Stimulated activated CD8-positive, alpha-beta memory T cell treated with anti-CD3 and anti-CD28 coated beads, Interleukin-4, amount 100 ng/mL, for 1 hour (primary cell): ENCODE data around the gene C8G.

Experiments used
- DNase-seq, 2 donors: peaks; one replicate each; pipeline ENCODE4 v3.0.0-alpha.2; 2020; ENCODE audit warnings: low read depth in 2 of 2, low spot score in 1 of 2

The C8G gene

DNA sequence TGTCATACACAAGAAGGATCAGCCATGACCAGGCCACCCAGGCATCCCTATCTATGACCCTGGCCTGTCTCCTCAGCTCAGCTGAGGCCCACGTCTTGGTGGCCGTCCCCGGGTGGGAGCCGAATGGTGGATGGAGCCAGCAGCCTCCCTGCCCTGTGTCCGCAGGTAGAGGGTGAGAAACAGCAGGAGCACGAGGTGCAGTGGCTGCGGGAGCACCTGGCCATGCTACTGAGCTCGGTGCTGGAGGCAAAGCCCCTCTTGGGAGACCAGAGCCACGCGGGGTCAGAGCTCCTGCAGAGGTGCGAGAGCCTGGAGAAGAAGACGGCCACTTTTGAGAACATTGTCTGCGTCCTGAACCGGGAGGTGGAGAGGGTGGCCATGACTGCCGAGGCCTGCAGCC lies 25.0 kb upstream of the C8G start:
- no peak for DNase-seq

DNA sequence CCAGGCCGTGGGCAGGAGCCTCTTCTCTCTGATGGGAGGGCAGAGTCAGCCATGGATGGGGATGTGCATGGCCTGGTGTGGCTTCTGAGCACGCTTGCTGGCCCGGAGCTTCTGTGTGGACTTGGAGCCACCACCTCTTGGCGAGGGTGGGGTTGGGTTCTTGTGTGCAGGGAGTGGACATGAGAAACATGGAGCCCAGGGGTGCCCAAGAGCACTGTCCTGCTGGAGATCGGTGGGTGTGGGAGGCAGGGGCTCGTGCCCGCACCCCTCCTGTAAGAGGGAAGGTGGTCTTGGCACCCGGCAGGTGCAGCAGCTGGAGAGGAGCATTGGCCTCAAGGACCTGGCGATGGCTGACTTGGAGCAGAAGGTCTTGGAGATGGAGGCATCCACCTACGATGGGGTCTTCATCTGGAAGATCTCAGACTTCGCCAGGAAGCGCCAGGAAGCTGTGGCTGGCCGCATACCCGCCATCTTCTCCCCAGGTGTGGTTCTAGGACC lies 24.3 kb upstream of the C8G start:
- DNase-seq, result no peak

DNA sequence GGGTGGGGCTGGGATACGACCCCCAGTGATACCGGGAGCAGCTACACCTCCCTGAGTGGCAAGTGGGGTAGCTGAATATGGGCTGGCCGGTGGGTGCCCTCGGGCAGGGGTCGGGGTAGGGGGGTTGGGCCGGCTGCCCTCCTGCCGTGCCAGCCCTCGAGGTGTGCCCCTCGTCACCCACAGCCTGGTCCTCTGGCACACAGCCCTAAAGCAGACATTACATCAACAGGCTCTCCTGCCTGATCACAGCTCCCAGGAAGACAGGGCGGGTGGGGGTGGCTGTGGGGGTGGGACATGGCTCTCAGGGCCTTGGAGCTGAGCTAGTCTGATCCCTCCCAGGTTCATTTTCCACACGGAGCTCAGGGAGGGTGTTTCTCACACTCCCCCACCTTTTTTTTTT lies 23.7 kb upstream of the C8G start:
- no peak for DNase-seq

DNA sequence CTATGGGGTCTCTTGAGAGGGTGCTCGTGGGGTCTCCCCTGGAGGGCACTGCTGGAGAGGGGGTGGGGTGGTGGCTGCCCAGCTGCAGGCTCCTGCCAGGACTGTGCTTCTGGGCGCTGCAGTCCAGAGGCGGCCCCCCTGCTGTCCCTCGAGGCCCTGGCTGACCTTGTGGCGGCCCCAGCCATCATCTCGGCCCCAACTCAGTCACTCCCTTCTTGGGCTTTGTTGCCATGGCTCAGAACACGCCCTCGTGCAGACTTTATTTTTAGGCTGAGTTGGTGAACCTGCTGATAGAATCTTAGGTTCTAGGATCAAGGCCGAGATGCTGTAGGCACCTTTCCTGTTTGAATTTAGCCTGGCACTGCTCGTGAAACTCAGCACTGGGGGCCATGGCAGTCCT lies 23.3 kb upstream of the C8G start:
- DNase-seq, result no peak

DNA sequence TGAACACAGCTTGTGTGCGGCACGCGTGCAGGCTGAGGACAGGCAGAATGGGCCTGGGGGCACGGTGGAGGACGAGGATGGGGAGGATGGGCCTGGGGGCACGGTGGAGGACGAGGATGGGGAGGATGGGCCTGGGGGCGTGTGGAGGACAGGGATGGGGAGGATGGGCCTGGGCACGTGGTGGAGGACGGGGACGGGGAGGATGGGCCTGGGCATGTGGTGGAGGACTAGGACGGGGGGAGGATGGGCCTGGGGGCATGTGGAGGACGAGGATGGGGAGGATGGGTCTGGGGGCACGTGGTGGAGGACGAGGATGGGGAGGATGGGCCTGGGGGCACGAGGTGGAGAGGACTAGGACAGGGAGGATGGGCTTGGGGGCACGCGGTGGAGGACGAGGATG lies 22.5 kb upstream of the C8G start:
- no peak for DNase-seq

DNA sequence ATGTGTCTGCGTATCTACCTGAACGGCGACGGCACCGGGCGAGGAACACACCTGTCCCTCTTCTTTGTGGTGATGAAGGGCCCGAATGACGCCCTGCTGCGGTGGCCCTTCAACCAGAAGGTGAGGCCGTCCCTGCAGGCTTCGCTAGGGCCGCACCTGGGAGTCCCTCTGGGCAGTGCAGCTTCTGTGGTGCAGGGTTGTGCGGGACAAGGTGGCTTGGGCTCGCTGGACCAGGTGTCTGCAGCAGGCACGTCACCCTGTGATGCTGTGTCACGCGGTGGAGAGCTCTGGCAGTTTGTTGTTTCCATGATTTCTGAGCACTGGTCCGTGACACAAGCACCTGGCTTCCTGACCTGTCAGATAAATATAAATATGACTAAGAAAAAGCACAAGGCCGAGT lies 21.2 kb upstream of the C8G start:
- no peak for DNase-seq

DNA sequence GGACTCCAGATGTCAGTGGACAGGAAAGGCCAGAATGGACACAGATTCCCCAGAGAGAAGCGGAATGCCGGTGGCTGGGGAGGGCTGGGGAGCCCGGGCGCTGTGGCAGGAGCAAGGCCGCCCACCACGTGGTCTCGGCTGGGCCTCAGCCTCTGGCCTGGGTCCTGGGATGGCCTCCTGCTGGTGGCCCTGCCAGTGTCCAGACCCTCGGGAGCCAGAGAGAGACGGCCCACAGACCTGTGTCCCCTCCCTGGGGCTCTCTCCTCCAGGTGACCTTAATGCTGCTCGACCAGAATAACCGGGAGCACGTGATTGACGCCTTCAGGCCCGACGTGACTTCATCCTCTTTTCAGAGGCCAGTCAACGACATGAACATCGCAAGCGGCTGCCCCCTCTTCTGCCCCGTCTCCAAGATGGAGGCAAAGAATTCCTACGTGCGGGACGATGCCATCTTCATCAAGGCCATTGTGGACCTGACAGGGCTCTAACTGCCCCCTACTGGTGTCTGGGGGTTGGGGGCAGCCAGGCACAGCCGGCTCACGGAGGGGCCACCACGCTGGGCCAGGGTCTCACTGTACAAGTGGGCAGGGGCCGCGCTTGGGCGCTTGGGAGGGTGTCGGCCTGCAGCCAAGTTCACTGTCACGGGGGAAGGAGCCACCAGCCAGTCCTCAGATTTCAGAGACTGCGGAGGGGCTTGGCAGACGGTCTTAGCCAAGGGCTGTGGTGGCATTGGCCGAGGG lies 19.5 kb upstream of the C8G start:
- no peak for DNase-seq

DNA sequence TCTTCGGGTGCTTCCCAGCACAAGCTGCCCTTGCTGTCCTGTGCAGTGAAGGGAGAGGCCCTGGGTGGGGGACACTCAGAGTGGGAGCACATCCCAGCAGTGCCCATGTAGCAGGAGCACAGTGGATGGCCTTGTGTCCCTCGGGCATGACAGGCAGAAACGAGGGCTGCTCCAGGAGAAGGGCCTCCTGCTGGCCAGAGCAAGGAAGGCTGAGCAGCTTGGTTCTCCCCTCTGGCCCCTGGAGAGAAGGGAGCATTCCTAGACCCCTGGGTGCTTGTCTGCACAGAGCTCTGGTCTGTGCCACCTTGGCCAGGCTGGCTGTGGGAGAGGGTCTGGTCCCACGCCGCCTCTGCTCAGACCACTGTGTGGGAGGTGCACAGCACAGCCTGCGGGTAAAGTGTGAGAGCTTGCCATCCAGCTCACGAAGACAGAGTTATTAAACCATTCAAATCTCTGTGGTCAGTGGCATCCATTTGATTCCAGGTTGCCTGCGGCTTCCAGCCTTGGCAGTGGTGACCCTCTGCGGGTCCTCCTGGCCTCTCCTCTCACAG lies 18.8 kb upstream of the C8G start:
- no peak for DNase-seq

DNA sequence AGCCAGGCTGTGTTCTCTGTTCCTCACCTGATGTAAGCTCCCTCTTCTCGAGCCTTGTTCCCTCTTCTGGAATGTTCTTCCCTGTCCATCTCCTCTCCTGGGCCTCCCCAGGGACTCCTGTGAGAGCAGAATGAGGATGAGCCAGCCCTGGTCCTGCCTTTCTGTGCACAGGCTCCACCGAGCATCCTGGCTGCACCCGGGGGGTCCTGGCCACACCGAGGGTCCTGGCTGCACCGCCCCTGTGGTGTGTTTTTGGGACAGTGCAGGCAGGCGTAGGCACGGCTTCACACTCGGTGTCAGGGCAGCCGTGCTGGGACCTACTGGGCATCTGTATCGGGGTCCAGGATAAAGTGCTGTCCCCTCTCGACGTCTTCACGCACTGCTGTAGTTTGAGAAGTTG lies 18.3 kb upstream of the C8G start:
- no peak for DNase-seq

DNA sequence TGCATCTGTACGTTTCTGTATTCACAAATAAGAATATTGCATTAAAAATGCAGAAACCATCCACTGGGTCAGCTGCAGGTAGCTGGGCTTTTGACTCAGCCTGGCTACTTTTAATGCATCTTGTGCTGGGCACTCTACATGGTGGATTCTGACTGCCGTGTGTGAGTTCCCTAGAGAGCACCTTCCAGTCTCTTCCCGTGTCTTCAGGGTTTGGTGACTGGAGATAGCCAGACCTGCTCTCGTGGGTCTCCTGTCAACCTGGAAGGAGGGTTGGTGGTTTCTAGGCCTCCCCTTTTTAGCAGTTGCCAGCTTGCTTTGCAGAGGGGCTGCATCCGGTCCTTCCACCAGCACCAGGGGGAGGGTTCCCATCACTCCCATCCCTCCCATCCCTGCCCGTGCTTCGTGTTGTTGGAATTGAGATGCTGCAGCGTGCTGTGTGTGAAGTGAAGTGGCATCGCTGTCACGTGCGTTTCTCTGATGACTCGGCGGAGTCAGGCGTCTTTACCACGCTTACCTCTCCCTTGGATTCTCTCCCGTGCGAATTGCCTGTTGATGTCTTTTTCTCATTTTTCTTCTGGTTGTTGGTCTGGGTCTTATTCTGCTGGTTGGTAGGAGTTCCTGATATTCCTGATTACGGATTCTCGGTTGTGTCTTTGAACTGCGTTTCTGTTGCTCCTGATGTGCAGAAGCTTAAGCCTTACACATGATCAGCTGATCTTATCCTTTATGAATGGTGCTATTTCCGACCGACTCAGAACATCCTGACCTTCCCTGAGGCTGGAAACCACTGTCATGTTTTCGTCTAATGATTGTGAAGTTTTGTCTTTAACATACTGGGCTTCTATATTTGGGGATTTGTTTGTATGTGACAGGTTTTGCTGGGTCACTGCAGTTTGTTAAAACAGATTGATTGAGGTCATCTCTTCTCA lies 17.4 kb upstream of the C8G start:
- no peak for DNase-seq

DNA sequence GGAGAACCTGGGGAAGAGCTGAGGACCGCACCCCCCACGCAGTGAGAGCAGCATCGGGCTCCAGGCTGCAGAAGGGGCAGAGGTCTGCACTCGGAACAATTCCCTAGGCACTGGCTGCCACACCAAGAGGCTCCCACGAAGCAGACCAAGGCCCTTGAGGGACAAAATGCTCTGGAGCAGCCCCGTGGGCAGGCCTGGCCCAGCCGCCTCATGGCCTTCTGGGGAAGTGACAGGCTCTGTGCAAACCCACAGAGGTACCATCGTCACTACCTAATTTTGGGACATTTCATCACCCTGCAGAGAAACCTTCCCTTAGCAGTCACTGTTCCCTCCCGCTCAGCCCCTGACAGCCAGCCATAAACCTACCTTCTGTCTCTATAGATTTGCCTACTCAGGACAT lies 16.5 kb upstream of the C8G start:
- no peak for DNase-seq

DNA sequence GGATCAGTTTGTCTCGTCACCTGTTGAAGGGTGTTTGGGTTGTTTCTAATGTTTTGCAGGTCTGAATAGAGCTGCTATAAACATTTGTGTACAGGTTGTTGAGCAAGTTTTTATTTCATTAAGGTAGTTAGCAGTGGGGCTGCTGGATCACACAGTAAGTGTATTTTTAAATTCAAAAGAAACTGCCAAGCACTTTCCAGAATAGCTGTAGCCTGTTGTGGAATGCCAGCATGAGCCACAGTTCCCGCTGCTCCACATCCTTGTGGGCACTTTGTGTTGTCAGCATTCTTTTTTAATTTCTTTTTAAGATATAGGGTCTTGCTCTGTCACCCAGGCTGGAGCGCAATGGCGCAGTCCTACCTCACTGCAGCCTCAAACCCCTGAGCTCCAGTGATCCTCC lies 15.0 kb upstream of the C8G start:
- no peak for DNase-seq

DNA sequence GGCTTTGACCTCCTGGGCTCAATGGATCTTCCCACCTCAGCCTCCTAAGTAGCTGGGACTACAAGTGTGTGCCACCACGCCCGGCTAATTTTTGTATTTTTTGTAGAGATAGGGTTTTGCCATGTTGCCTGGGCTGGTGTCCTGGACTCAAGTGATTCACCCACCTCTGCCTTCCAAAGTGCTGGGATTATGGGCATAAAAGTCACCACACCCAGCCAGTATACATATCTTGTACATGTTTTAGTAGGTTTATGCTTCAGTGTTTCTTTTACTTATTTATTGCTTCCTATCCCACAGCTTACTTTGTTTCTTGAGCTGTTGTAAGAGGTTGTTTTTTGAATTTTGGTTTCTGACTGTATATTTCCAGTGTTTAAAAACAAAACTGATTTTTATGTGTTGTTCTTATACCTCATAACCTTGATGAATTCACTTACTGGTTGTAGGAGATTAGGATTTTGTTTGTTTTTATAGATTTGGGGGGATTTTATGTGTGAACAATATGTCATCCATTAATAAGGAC lies 13.4 kb upstream of the C8G start:
- no peak for DNase-seq

DNA sequence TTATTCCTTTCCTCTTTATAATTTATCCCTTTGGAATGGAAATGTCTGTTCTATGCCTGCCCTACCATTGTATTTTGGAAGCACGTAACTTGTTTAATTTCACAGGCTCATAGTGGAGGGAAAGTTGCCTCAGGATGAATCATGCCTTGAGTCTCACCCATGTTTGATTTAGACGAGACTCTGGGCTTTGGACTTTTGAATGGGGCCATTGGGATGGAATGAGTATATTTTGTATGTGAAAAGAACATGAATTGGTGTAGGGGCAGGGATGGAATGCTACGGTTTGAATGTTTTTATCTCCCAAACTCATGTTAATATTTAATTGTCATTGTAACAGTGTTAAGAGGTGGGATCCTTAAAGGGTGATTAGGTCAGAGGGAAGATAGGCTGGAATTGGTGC lies 10.8 kb upstream of the C8G start:
- no peak for DNase-seq

DNA sequence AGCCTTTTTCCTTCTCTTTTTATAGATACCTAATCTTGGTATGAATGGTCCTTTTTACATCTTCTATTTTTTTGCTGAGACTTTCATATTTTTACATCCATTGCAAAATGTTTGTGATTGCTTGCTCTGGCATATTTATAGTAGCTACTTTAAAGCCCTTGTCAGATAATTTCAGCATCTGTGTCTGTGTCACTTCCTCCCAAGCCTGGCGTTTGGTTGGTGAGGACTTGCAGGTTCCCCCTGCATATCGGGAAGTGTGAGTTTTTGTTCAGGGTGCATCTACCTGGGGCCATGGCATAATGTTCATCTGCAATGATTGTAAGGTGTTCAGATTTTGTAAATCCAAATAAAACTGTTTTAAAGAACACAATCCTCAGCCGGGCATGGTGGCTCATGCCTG lies 9.4 kb upstream of the C8G start:
- DNase-seq, result no peak

DNA sequence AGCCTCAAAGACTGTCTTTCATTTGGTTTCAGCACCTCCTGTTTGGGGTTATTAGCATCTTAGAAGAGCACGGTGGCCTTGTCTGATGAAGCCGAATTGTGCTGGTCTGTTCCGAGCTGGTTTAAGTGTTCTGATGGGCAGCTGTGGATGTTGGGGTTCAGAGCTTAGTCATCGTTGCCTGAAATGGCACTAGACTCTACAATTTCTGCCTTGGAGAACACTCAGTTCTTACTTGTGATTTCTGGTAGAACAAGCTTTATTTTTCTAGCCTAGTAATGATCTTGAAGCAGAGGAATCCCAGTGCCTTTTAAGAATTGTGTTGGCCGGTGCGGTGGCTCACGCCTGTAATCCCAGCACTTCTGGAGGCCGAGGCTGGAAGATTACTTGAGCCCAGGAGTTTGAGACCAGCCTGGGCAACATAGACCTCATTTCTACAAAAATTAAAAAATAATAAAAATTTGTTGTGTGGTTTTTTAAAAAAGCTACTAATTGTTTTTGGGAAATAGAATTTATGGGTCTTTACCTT lies 8.3 kb upstream of the C8G start:
- DNase-seq, result no peak

DNA sequence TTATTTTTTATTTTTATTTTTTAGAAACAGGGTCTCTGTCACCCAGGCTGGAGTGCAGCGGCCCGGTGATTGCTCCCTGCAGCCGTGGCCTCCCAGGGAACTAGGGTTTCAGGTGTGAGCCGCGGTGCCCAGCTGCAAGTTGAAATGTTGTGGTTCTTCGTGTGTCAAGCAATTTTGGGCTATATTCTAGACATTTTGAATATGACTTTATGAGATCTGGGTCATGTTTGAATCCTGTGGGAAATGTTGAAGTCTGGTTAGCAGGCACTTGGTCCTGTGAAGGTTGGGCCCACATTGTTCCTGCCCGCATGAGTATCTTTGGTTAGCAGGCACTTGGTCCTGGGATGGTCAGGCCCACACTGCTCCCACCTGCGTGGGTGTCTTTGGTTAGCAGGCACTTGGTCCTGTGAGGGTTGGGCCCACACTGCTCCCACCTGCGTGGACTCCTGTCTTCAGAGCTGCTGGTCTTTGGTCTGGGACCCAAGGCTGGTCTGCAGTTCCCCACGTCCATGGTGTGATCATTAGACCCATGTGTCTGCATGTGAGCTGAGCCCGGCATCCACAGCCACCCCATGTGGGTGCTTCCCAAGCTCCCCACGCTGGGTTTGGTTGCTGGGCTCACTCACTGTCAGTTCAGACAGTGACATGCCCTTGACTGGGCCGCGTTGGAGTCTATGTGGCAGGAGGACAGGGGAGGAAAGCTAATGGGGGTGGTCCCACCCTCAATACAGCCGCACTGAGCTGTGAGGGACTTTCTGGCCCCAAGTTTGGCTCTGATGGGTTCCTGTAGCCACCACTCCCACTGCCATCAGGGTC lies 7.6 kb upstream of the C8G start:
- no peak for DNase-seq

DNA sequence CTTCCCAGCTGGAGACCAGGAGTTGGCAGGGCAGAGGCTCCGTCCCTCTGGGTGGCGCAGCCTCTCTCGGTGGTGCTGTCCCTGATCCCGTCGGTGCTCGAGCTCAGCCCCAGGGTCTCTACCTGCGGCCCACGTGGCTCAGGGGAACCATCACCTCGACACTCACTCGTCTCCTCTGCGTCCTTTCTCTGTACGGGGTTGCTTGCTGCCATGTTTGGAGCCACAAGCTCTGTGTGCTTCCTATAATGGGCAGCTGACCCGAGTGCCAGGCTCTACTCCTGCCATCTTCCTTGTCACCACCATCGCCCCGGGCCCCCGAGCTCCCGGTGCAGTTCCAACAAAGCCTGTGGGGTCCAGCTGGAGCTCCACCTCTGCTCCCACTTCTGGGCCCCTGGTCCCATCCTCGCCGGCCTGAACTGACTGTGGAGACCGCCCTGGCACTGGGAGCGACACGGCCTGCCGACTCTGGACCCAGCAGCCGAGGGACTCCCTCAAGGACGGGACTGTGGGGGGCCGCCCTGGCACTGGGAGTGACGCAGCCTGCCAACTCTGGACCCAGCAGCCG lies 5.5 kb upstream of the C8G start:
- no peak for DNase-seq

DNA sequence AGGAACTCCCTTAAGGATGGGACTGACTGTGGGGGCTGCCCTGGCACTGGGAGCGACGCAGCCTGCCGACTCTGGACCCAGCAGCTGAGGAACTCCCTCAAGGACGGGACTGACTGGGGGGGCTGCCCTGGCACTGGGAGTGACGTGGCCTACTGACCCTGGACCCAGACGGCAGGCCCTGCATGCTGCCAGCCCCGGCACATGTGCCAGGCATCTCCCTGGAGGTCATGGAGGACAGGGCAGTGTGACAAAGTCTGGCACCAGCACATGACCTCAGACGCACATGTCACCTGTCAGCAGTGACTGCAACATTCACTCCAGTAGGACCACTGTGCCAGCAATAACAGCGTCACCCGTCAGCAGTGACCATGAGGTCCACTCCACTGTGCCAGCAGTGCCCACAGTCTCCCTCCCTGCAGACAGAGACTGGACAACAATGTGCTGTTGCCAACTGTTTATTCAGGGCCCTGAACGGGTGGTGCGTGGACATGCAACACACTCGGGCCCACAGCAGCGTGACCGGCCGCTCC lies 5.0 kb upstream of the C8G start:
- DNase-seq, result no peak

DNA sequence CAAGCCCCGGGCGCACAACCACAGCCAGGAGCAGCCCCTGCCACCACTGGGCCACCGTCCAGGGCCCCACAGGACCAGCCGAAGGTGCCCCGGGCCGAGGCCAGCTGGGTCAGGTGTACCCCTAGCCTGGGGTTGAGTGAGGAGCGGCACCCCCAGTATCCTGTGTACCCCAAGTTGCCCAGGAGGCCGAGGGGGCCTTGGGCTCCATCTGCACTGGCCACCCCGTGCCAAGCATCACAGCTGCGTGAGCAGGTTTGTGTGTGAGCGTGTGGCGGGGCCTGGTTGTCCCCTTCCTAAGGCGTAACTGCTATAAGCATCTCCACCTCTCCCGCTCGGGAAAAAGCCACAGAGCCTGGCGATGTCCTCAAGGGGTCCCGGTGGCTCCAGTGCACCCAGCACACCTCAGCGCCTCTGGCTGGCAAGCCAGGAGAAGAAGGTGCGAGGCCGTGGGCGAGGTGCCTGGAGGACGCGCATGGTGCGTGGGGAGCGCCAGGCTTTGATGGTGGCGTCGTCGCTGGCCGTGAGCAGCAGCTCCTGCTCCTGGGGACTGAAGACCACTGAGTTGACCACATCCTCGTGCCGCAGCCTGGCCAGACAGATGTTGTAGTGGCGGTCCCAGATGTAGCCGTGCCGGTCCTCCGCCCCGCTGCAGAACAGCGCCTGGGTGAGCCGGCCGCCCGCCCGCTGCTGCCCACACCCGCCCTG lies 4.4 kb upstream of the C8G start:
- no peak for DNase-seq
